ENCODE results near the gene PITX3. TPM values are rescaled to one million over a fixed set of nuclear protein-coding genes. Genes with fewer than 3 reads are reported as not detected.
A peak's percentile ranks its signal among the peaks of the same experiment; 100 is the strongest.

Gene PITX3
- total and polyA plus RNA-seq, 9 of the 15 experiments (the other 6 are each of a cell fraction or from before 2014, with no cell fraction given), result 0.30 to 0.98 (median 0.95) TPM; not detected in 6

- POLR2A ChIA-PET, result interaction anchor here (0.6 to 1.2 kb wide), 10 partner anchors 9 to 350 kb away, joined by 3 to 12 read pairs (median 3); no protein-coding TSS in a partner anchor
- TF ChIP-seq NR2C2 (CRISPR knock-in tag; IDR thresholded peaks at IDR 0.05) (no peak), NR2C2 (tag; IDR thresholded peaks at IDR 0.05) (peak; percentile 82; the same call in 1 of the 2 replicates), SRSF9 (IDR thresholded peaks at IDR 0.05; ENCODE audit: borderline replicate concordance, low read depth, low read length) (no peak), TCF7 (IDR thresholded peaks at IDR 0.05; ENCODE audit: borderline replicate concordance) (no peak), TEAD4 (IDR thresholded peaks at IDR 0.05; ENCODE audit: low read length) (0 out of 2 replicates have a peak, but pooled peaks have one; percentile 8), TEAD4 (CRISPR knock-in tag; IDR thresholded peaks at IDR 0.05; ENCODE audit: borderline replicate concordance) (no peak)
- 3% methylated on average over 4 of the region's 4 CpGs for WGBS (ENCODE audit: insufficient coverage, low coverage, missing lambda C conversion rate)
- FAIRE-seq (no peak), ATAC-seq (no peak), DNase-seq (ENCODE audit: extremely low read depth in 1 of 4, low spot score in 3 of 4) (no peak)
- peaks cover 15% of the 10 kb centered on the region; the same call in 2 of the 3 replicates for H3K36me3 ChIP-seq (ENCODE audit: control insufficient read depth, insufficient read depth, low read length)
- peaks cover 10 to 25% of the 10 kb centered on the region in 2 experiments for H3K4me1 ChIP-seq (replicated peaks in 1 of 2; ENCODE audit: control insufficient read depth in 2 of 2, insufficient read depth in 2 of 2, low read length in 2 of 2)
- peak overlapping the region; percentile 97 for H3K4me2 ChIP-seq (ENCODE audit: insufficient read depth, low read length)
- H3K9me3 ChIP-seq (replicated peaks; ENCODE audit: control insufficient read depth, insufficient read depth, low read depth, low read length), result no peaks in the 10 kb centered on the region
- H3K4me3 ChIP-seq, result peak overlapping the region; percentile 84
- BruUV-seq (replicated peaks), result no TSS peak
- intact Hi-C loops (cut with micrococcal nuclease), result no loop called here
- H3K9ac ChIP-seq (ENCODE audit: insufficient read depth in 1 of 2, low read depth in 2 of 2, low read length in 2 of 2), result peak overlapping the region; percentile 81 to 93
- CTCF ChIA-PET (ENCODE audit: low intra/inter-chr PET ratio), result no interaction called here
- no peaks in the 10 kb centered on the region for H3K9me1 ChIP-seq (ENCODE audit: control insufficient read depth, insufficient read depth, low read length)
- H3K27ac ChIP-seq (ENCODE audit: extremely low read depth, low read depth, low read length), result peak overlapping the region; percentile 75
- H3K27me3 ChIP-seq (ENCODE audit: control insufficient read depth in 2 of 2, insufficient read depth in 2 of 2, low read length in 2 of 2), result no peaks in the 10 kb centered on the region
- peak overlapping the region; percentile 87 for H2AFZ ChIP-seq (ENCODE audit: low read depth, low read length)
- H4K20me1 ChIP-seq (replicated peaks; ENCODE audit: control insufficient read depth, insufficient read depth, low read length), result peaks cover 14% of the 10 kb centered on the region; the same call in 1 of the 2 replicates
- H3K79me2 ChIP-seq (ENCODE audit: control insufficient read depth, insufficient read depth, low read length), result peaks cover 55% of the 10 kb centered on the region
- in situ Hi-C loops (cut with MboI), result loop anchor here (25.0 kb wide), 1 partner anchor 341 kb away; no protein-coding TSS in a partner anchor
These were observed 4.6 kb upstream of the PITX3 start for GRCh38 chr10:102245932-102246251.
